ENCODE measurements around the gene AP4B1.

DNA sequence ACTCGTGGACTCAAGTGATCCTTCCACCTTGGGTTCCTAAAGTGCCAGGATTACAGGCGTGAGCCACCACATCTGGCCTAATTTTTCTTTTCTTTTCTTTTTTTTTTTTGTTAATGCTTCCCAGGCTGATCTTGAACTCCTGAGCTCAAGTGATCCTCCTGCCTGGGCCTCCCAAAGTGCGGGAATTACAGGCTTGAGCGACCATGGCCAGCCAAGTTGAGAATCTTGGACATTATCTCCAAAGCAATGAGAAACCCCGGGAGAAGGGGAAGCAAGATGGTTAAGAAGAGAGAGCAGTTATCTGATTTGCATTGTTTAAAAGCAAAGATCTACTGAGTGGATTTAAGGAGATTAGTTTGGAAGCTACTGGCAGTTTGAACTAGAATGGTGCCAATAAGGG, 33.6 kb upstream of the AP4B1 start:
- TF ChIP-seq, protein P1, sequence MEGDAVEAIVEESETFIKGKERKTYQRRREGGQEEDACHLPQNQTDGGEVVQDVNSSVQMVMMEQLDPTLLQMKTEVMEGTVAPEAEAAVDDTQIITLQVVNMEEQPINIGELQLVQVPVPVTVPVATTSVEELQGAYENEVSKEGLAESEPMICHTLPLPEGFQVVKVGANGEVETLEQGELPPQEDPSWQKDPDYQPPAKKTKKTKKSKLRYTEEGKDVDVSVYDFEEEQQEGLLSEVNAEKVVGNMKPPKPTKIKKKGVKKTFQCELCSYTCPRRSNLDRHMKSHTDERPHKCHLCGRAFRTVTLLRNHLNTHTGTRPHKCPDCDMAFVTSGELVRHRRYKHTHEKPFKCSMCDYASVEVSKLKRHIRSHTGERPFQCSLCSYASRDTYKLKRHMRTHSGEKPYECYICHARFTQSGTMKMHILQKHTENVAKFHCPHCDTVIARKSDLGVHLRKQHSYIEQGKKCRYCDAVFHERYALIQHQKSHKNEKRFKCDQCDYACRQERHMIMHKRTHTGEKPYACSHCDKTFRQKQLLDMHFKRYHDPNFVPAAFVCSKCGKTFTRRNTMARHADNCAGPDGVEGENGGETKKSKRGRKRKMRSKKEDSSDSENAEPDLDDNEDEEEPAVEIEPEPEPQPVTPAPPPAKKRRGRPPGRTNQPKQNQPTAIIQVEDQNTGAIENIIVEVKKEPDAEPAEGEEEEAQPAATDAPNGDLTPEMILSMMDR (IDR thresholded peaks at IDR 0.05; ENCODE audit: low read depth, low read length), result no peak
- no peak for TF ChIP-seq EZH2phosphoT487 (IDR thresholded peaks at IDR 0.05; ENCODE audit: low read depth)

Data from OCI-LY3 (cell line).